Lung microvascular endothelial cell (primary cell): ENCODE results near the gene PRKAA1. TPM values are rescaled to one million over a fixed set of nuclear protein-coding genes. Genes with fewer than 3 reads are reported as not detected.
"Not testable (repeated sequence)": the region's sequence is repeated elsewhere in the genome, so short reads cannot be mapped to it uniquely, and the experiment has no call there.

ENCODE experiments used
- DNase-seq, 2 donors: peaks; one replicate each; pipeline versions ENCODE4 v3.0.0 to v3.0.0-alpha.2; 2010; ENCODE audit warnings: low read depth in 2 of 2
- total RNA-seq: library from RNA; depleted of rRNA; stranded (reverse); fragments of >200 nt; gene quantifications from 2 replicates; pipeline ENCODE4 v1.2.1, GENCODE V29; 2014

Gene PRKAA1
- total RNA-seq, 1 donor from 2014 or later, result 81.3 TPM

DNA sequence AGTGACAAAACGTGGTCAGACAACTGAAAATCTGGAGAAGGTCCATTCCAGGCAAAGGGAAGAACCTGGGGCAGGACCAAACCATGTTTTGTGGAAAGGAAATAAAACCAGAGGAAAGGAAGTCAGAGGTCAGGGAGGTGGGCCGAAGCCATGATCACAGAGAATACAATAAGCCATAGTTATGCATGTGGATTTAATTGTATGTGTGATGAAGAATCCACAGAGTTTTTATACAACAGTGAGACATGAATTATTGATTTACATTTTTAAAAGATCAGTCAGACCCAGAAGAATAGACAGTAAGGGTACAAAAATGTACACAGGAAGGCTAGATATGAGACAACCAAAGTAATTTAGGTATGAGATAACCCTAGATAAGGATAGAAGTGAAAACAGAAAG lies 63.2 kb downstream of the PRKAA1 start:
- DNase-seq, result peak; percentile 70 to 79

DNA sequence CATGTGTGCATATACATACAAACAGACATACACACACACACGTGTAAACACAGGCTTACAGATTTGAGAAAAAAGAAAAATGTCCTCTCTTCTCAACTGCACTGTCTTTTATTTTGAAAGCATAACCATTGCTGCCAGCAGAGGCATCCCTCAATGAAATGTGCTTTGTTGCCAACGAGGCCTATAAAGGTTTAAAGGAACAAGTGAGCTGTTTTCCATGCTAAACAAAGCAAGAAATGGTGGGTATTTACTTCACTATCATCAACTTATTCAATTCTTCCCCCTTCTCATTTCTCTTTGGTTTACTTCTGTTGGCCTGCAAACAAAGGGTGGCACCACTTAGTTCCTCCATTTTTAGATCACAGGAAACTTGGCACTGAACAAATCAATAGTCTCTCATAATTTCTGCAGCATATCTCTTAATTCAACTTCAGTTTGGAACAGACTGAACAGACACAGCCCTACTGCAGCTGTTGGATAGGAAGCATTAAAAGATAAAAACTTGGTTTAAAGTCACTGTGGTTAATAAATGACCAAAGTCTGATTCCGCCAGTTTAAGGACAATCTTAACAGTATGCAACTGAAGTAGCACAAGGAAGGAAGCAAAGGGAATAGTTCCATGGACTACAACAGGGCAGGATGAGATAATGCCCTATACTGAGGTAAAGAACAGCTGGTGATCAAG lies 64.2 kb downstream of the PRKAA1 start:
- DNase-seq, result peak; percentile 33 to 48

DNA sequence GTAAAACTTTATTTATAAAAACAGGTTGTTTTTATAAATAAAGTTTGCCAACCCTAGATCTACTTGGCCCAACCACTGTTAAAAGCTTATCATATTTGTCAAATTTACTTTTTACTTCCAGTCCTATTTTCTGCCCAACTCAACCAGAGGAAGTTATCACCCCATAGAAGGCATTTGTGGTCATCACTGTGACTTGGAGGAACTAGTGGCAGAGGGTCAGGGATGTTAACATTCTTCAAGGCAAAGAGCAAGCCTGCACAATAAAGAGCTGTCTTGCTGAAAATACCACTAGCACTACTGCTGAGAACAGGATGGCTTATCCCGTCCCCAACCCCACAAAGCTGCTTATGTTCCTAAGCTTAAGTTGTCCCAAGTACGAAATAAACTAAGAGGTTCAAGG lies 64.7 kb downstream of the PRKAA1 start:
- DNase-seq, result no peak

DNA sequence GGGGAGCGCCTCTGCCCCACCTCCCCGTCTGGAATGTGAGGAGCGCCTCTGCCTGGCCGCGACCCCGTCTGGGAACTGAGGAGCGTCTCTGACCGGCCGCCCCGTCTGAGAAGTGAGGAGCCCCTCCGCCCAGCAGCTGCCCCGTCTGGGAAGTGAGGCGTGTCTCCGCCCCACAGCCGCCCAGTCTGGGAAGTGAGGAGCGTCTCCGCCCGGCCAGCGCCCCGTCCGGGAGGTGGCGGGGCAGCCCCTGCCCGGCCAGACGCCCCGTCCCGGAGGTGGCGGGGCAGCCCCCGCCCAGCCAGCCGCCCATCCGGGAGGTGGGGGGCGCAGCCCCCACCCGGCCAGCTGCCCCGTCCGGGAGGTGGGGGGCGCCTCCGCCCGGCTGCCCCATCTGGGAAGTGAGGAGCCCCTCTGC lies 75.7 kb downstream of the PRKAA1 start:
- DNase-seq, result not testable (repeated sequence)

DNA sequence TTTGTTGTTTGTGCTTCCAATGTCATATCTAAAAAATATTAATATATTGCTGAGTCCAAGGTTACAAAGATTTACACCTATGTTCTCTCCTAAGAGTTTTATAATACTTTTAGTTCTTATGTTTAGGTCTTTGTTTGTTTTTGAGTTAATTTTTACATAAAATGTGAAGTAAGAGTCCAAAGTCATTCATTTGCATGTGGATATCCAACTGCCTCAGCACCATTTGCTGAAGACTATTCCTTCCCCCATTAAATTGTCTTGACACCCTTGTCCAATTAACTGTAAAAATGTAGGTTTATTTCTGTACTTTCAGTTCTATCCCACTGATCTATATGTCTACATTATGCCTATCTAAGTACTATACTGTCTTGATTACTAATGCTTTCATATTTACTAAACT lies 78.1 kb downstream of the PRKAA1 start:
- no peak for DNase-seq

DNA sequence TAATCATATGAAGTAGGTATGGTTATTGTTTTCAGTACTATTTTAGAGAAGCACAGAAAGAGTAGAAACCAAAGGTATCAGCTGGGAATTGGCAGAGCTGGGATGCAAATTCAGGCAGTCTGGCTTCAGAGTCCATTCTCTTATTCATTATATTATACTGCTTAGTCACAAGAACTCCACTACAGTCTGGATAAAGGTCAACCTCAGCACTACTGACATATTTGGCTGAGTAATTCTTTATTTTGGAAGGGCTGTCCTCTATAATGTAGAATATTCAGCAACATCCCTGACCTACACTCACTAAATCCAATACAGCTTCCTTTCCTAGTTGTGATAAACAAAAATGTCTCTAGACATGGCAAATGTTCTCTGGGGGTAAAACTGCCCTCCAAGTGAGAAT lies 80.9 kb downstream of the PRKAA1 start:
- peak; percentile 20 to 23 for DNase-seq

DNA sequence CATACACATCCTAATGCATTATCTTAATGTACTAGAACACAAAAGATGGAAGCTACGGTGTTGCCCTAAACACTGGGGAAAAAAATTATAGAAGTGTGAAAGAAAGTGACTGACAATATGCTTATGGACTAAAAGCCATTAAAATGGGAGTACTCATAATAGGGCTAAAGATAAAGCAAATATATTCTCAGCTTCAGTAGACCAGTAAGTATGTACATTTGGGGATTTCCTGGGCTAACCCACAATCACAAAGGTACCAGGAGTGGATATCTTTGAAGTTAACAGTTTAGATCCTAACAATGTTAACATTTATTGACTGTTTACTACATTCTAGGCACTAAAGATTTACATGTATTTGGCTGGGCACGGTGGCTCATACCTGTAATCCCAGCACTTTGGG lies 81.6 kb downstream of the PRKAA1 start:
- no peak for DNase-seq

DNA sequence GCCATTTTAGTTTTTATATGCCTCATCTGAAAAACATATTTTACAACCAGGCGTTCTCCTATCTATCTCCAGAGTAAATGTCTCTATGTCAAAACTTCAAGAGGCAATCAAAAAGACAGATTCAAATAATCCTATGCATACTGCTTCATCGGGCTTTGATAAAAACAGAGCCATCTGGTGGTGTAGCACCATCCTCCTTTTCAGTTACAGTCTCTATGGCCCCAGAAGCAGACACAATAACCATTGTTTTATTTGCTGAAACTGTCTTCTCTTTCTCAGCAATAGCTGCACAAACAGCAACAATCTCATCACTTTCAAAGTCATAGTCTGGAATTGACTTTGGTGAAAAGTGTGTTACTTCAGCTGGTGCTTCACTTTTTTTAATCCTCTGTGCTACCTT lies 82.2 kb downstream of the PRKAA1 start:
- DNase-seq, result peak; percentile 41 to 52

DNA sequence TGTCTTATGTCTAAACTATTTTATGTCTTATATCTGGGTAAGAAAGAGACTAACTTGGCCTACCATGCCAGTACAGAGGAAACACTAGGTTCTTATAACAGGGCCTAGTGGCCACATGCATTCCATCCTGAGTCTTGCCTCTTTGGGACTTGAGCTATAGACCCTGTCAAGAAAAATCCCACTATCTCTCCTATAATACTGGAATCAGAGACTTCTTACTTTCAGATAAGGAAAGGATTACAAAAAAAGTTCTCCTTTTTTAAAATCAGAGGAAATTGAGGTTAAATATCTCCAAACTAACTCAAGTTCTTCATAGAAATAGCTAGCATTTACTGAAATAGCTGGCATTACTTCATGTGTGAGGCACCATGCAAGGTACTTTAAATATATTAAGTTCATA lies 84.2 kb downstream of the PRKAA1 start:
- no peak for DNase-seq

DNA sequence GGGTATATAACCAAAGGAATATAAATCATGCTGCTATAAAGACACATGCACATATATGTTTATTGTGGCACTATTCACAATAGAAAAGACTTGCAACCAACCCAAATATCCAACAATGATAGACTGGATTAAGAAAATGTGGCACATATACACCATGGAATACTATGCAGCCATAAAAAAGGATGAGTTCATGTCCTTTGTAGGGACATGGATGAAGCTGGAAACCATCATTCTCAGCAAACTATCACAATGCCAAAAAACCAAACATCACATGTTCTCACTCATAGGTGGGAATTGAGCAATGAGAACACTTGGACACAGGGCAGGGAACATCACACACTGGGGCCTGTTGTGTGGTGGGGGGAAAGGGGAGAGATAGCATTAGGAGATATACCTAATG lies 87.6 kb downstream of the PRKAA1 start:
- DNase-seq, result not testable (repeated sequence)

Other genes with a start within 250 kb of the PRKAA1 start
- 5.2 and 7.6 TPM in 2 replicates for gene PTGER4, start 118.5 kb downstream of the PRKAA1 start, total RNA-seq
- 10.9 and 15.1 TPM in 2 replicates for gene TTC33, start 42.4 kb downstream of the PRKAA1 start, total RNA-seq
- gene RPL37, start 36.8 kb upstream of the PRKAA1 start, total RNA-seq, result 2,142 and 2,944 TPM in 2 replicates
- gene CARD6, start 43.0 kb upstream of the PRKAA1 start, total RNA-seq, result 27.0 and 50.6 TPM in 2 replicates
- gene C7, start 111.1 kb upstream of the PRKAA1 start, total RNA-seq, result under 0.01 and 0.40 TPM in 2 replicates